ENCODE data around the gene LRGUK.
"Not testable (repeated sequence)": the region's sequence is repeated elsewhere in the genome, so short reads cannot be mapped to it uniquely, and the experiment has no call there.

LRGUK gene

GRCh38 chr7:134203186-134203889 lies 76.2 kb downstream of the LRGUK start:
- Histone ChIP-seq H3K27ac (ENCODE audit: low read depth, low read length) (no peak overlapping the region), H3K4me3 (ENCODE audit: low read length) (no peak overlapping the region), H3K36me3 (ENCODE audit: insufficient read depth, low read length) (no peaks in the 10 kb centered on the region), H3K9ac (ENCODE audit: low read depth, low read length) (no peak overlapping the region), H3K27me3 (ENCODE audit: insufficient read depth, low read length) (no peaks in the 10 kb centered on the region), H3K9me3 (ENCODE audit: insufficient read depth, low read depth, low read length) (no peaks in the 10 kb centered on the region), H3K4me1 (ENCODE audit: insufficient read depth, low read length) (no peaks in the 10 kb centered on the region)
- WGBS = over 99% methylated on average over 4 of the region's 4 CpGs

GRCh38 chr7:134209322-134210015 lies 82.3 kb downstream of the LRGUK start:
- Histone ChIP-seq H3K27me3 (ENCODE audit: insufficient read depth, low read length) (no peaks in the 10 kb centered on the region), H3K27ac (ENCODE audit: low read depth, low read length) (no peak overlapping the region), H3K4me3 (ENCODE audit: low read length) (no peak overlapping the region), H3K9ac (ENCODE audit: low read depth, low read length) (no peak overlapping the region), H3K36me3 (ENCODE audit: insufficient read depth, low read length) (no peaks in the 10 kb centered on the region), H3K4me1 (ENCODE audit: insufficient read depth, low read length) (no peaks in the 10 kb centered on the region), H3K9me3 (ENCODE audit: insufficient read depth, low read depth, low read length) (no peaks in the 10 kb centered on the region)
- WGBS = 91% methylated on average over 16 of the region's 16 CpGs

GRCh38 chr7:134210227-134210626 lies 83.1 kb downstream of the LRGUK start:
- Histone ChIP-seq H3K36me3 (ENCODE audit: insufficient read depth, low read length) (no peaks in the 10 kb centered on the region), H3K9me3 (ENCODE audit: insufficient read depth, low read depth, low read length) (no peaks in the 10 kb centered on the region), H3K4me1 (ENCODE audit: insufficient read depth, low read length) (no peaks in the 10 kb centered on the region), H3K4me3 (ENCODE audit: low read length) (no peak overlapping the region), H3K9ac (ENCODE audit: low read depth, low read length) (no peak overlapping the region), H3K27ac (ENCODE audit: low read depth, low read length) (no peak overlapping the region), H3K27me3 (ENCODE audit: insufficient read depth, low read length) (no peaks in the 10 kb centered on the region)
- 94% methylated on average over 8 of the region's 8 CpGs for WGBS

- 96% methylated on average over 7 of the region's 7 CpGs for WGBS
- no peak overlapping the region for H3K27ac ChIP-seq (ENCODE audit: low read depth, low read length)
Observed at GRCh38 chr7:134210976-134211663, 84.0 kb downstream of the LRGUK start.

GRCh38 chr7:134211817-134212216 lies 84.7 kb downstream of the LRGUK start:
- Histone ChIP-seq H3K4me1 (ENCODE audit: insufficient read depth, low read length) (no peaks in the 10 kb centered on the region), H3K27ac (ENCODE audit: low read depth, low read length) (no peak overlapping the region), H3K27me3 (ENCODE audit: insufficient read depth, low read length) (no peaks in the 10 kb centered on the region), H3K4me3 (ENCODE audit: low read length) (no peak overlapping the region), H3K9me3 (ENCODE audit: insufficient read depth, low read depth, low read length) (no peaks in the 10 kb centered on the region), H3K9ac (ENCODE audit: low read depth, low read length) (no peak overlapping the region), H3K36me3 (ENCODE audit: insufficient read depth, low read length) (no peaks in the 10 kb centered on the region)

More at GRCh38 chr7:134210976-134211663, 84.0 kb downstream of the LRGUK start:
- Histone ChIP-seq H3K9ac (ENCODE audit: low read depth, low read length) (no peak overlapping the region), H3K27me3 (ENCODE audit: insufficient read depth, low read length) (no peaks in the 10 kb centered on the region), H3K4me1 (ENCODE audit: insufficient read depth, low read length) (no peaks in the 10 kb centered on the region), H3K4me3 (ENCODE audit: low read length) (no peak overlapping the region), H3K9me3 (ENCODE audit: insufficient read depth, low read depth, low read length) (no peaks in the 10 kb centered on the region), H3K36me3 (ENCODE audit: insufficient read depth, low read length) (no peaks in the 10 kb centered on the region)

- no peaks in the 10 kb centered on the region for H3K9me3 ChIP-seq (ENCODE audit: insufficient read depth, low read depth, low read length)
- no peak overlapping the region for H3K9ac ChIP-seq (ENCODE audit: low read depth, low read length)
- H3K4me3 ChIP-seq (ENCODE audit: low read length) = no peak overlapping the region
- H3K4me1 ChIP-seq (ENCODE audit: insufficient read depth, low read length) = no peaks in the 10 kb centered on the region
- H3K27me3 ChIP-seq (ENCODE audit: insufficient read depth, low read length) = no peaks in the 10 kb centered on the region
- H3K27ac ChIP-seq (ENCODE audit: low read depth, low read length) = no peak overlapping the region
- H3K36me3 ChIP-seq (ENCODE audit: insufficient read depth, low read length) = no peaks in the 10 kb centered on the region
- WGBS = 92% methylated on average over 12 of the region's 13 CpGs
Observed at GRCh38 chr7:134212576-134213546, 85.7 kb downstream of the LRGUK start.

GRCh38 chr7:134220236-134220635 lies 93.1 kb downstream of the LRGUK start:
- no peaks in the 10 kb centered on the region for H3K9me3 ChIP-seq (ENCODE audit: insufficient read depth, low read depth, low read length)
- no peaks in the 10 kb centered on the region for H3K36me3 ChIP-seq (ENCODE audit: insufficient read depth, low read length)
- no peaks in the 10 kb centered on the region for H3K4me1 ChIP-seq (ENCODE audit: insufficient read depth, low read length)
- H3K4me3 ChIP-seq (ENCODE audit: low read length) = no peak overlapping the region
- H3K27ac ChIP-seq (ENCODE audit: low read depth, low read length) = no peak overlapping the region
- WGBS = 100% methylated on average over 3 of the region's 3 CpGs
- H3K9ac ChIP-seq (ENCODE audit: low read depth, low read length) = no peak overlapping the region
- H3K27me3 ChIP-seq (ENCODE audit: insufficient read depth, low read length) = no peaks in the 10 kb centered on the region

GRCh38 chr7:134231296-134231695 lies 104.2 kb downstream of the LRGUK start:
- H3K9ac ChIP-seq (ENCODE audit: low read depth, low read length); H3K9me3 ChIP-seq (ENCODE audit: insufficient read depth, low read depth, low read length); H3K27ac ChIP-seq (ENCODE audit: low read depth, low read length); H3K36me3 ChIP-seq (ENCODE audit: insufficient read depth, low read length); H3K27me3 ChIP-seq (ENCODE audit: insufficient read depth, low read length); H3K4me3 ChIP-seq (ENCODE audit: low read length); H3K4me1 ChIP-seq (ENCODE audit: insufficient read depth, low read length): not testable (repeated sequence)
- WGBS = 90% methylated on average over 7 of the region's 7 CpGs

GRCh38 chr7:134234216-134234615 lies 107.1 kb downstream of the LRGUK start:
- Histone ChIP-seq H3K36me3 (ENCODE audit: insufficient read depth, low read length) (no peaks in the 10 kb centered on the region), H3K27me3 (ENCODE audit: insufficient read depth, low read length) (no peaks in the 10 kb centered on the region), H3K4me3 (ENCODE audit: low read length) (no peak overlapping the region), H3K4me1 (ENCODE audit: insufficient read depth, low read length) (no peaks in the 10 kb centered on the region), H3K9me3 (ENCODE audit: insufficient read depth, low read depth, low read length) (peaks cover 26% of the 10 kb centered on the region), H3K27ac (ENCODE audit: low read depth, low read length) (no peak overlapping the region), H3K9ac (ENCODE audit: low read depth, low read length) (no peak overlapping the region)
- WGBS = 82% methylated on average over 4 of the region's 4 CpGs

GRCh38 chr7:134245253-134245652 lies 118.1 kb downstream of the LRGUK start:
- no peak overlapping the region for H3K4me3 ChIP-seq (ENCODE audit: low read length)
- 100% methylated on average over 1 of the region's 2 CpGs for WGBS
- H3K9me3 ChIP-seq (ENCODE audit: insufficient read depth, low read depth, low read length) = no peaks in the 10 kb centered on the region
- no peak overlapping the region for H3K9ac ChIP-seq (ENCODE audit: low read depth, low read length)
- H3K27ac ChIP-seq (ENCODE audit: low read depth, low read length) = no peak overlapping the region
- no peaks in the 10 kb centered on the region for H3K36me3 ChIP-seq (ENCODE audit: insufficient read depth, low read length)
- H3K4me1 ChIP-seq (ENCODE audit: insufficient read depth, low read length) = no peaks in the 10 kb centered on the region
- no peaks in the 10 kb centered on the region for H3K27me3 ChIP-seq (ENCODE audit: insufficient read depth, low read length)
